K562 (cell line): Measurements from ENCODE around the gene AGAP1. TPM values are rescaled to one million over a fixed set of nuclear protein-coding genes. Genes with fewer than 3 reads are reported as not detected.

Experiments used
- ATAC-seq: fragments of 200-7000 bp; cut with Tn5 transposase; 3 replicates; pipeline ENCODE4 v1.9.1; 2020; ENCODE audit warnings: moderate library complexity
- BruUV-seq: library from RNA; stranded (reverse); fragments of 400-500 nt; replicated peaks from 2 replicates; lab custom pipeline; 2021; lab: Mats Ljungman, UMichigan
- CTCF ChIA-PET: fragments of 300-600 bp; formaldehyde crosslinking; extraction: SDS; loops from one replicate; lab custom pipeline; 2021; ENCODE audit warnings: low intra/inter-chr PET ratio; lab: Yijun Ruan, JAX
- POLR2A ChIA-PET: fragments of 300-600, 350-650 bp; sonication (Branson Sonifier 250); formaldehyde crosslinking; extraction: SDS; loops from one replicate; lab custom pipeline; 2021; ENCODE audit warnings: antibody characterized with exemption, inconsistent platforms; lab: Yijun Ruan, JAX
- DNase-seq, 4 experiments: peaks; one replicate each; pipeline versions ENCODE4 v3.0.0 to v3.0.0-alpha.2; 2011 to 2018; ENCODE audit warnings: low spot score in 3 of 4, mixed read lengths in 3 of 4; ENCODE audit errors: extremely low read depth in 1 of 4
- FAIRE-seq: peaks from 2 replicates; lab custom pipeline; 2011; peaks lifted over from hg19 to GRCh38; lab: Jason Lieb, UNC
- H2AFZ ChIP-seq: 2 replicates; pipeline ENCODE4 v1.6.0; 2011; ENCODE audit warnings: low read depth, low read length, control low read depth, inconsistent platforms
- H3K27ac ChIP-seq: fragments of 200-600 bp; 3 replicates; pipeline ENCODE4 v1.8.0; 2011; ENCODE audit warnings: low read depth, mild to moderate bottlenecking, control low read depth, inconsistent platforms, low read length, moderate library complexity, mixed read lengths; ENCODE audit errors: extremely low read depth
- H3K27me3 ChIP-seq, 2 experiments: fragments of 300-600 bp in 1 of 2; 2 replicates in 1 of 2; 3 replicates in 1 of 2; pipeline versions ENCODE4 v1.6.0 to v1.8.0; 2011; ENCODE audit warnings: inconsistent platforms in 2 of 2, low read length in 2 of 2, mild to moderate bottlenecking in 1 of 2, mixed read lengths in 1 of 2, moderate library complexity in 1 of 2; ENCODE audit not compliant: control insufficient read depth in 2 of 2, insufficient read depth in 2 of 2
- H3K36me3 ChIP-seq: fragments of 300-600 bp; 3 replicates; pipeline ENCODE4 v1.8.0; 2011; ENCODE audit warnings: mild to moderate bottlenecking, low read length, inconsistent platforms; ENCODE audit not compliant: control insufficient read depth, insufficient read depth
- H3K4me1 ChIP-seq, 2 experiments: fragments of 200-600 bp in 1 of 2; replicated peaks in 1 of 2; 2 replicates in 1 of 2; 3 replicates in 1 of 2; pipeline versions ENCODE4 v1.5.1 to v1.8.0; 2011; ENCODE audit warnings: inconsistent platforms in 2 of 2, low read length in 2 of 2, mild to moderate bottlenecking in 1 of 2, mixed read lengths in 1 of 2, moderate library complexity in 1 of 2; ENCODE audit not compliant: control insufficient read depth in 2 of 2, insufficient read depth in 2 of 2
- H3K4me2 ChIP-seq: 2 replicates; pipeline ENCODE4 v1.6.1; 2011; ENCODE audit warnings: low read length, control low read depth, inconsistent platforms, mixed read lengths; ENCODE audit not compliant: insufficient read depth
- H3K4me3 ChIP-seq: fragments of 200-600 bp; sonication (generic), shearing (Covaris generic); 2 replicates; pipeline ENCODE4 v1.5.1; 2016; ENCODE audit warnings: control low read depth, inconsistent platforms
- H3K79me2 ChIP-seq: fragments of 200-600 bp; 3 replicates; pipeline ENCODE4 v1.8.0; 2011; ENCODE audit warnings: low read length, inconsistent platforms; ENCODE audit not compliant: control insufficient read depth, insufficient read depth
- H3K9ac ChIP-seq, 2 experiments: 2 replicates each; pipeline versions ENCODE4 v1.6.0 to v1.6.1; 2011; ENCODE audit warnings: low read depth in 2 of 2, low read length in 2 of 2, control low read depth in 1 of 2, inconsistent platforms in 1 of 2, mild to moderate bottlenecking in 1 of 2, mixed read lengths in 1 of 2; ENCODE audit not compliant: insufficient read depth in 1 of 2
- H3K9me1 ChIP-seq: one replicate; pipeline ENCODE4 v1.6.0; 2011; ENCODE audit warnings: inconsistent platforms, mild to moderate bottlenecking, low read length, moderate library complexity; ENCODE audit not compliant: control insufficient read depth, insufficient read depth
- H3K9me3 ChIP-seq: replicated peaks from 2 replicates; pipeline ENCODE4 v1.5.1; 2011; ENCODE audit warnings: low read depth, low read length, inconsistent platforms; ENCODE audit not compliant: control insufficient read depth, insufficient read depth
- H4K20me1 ChIP-seq: replicated peaks from 2 replicates; pipeline ENCODE4 v1.6.1; 2011; ENCODE audit warnings: low read length, inconsistent platforms, mixed read lengths; ENCODE audit not compliant: control insufficient read depth, insufficient read depth
- CBX5 ChIP-seq: IDR thresholded peaks from 2 replicates; pipeline ENCODE4 v1.6.1; 2014; ENCODE audit warnings: low read depth, borderline replicate concordance
- LARP7 ChIP-seq: fragments of 450-650 bp; IDR thresholded peaks from 2 replicates; pipeline ENCODE4 v1.6.1; 2016
- NONO ChIP-seq, 2 experiments: fragments of 200-400 bp in 1 of 2; fragments of 450-650 bp in 1 of 2; formaldehyde crosslinking in 1 of 2; IDR thresholded peaks; 2 replicates each; pipeline ENCODE4 v1.6.1; 2017; ENCODE audit warnings: low read depth in 2 of 2, mild to moderate bottlenecking in 2 of 2, moderate library complexity in 2 of 2, low read length in 1 of 2
- PURB ChIP-seq: sonication (generic); formaldehyde crosslinking; IDR thresholded peaks from 2 replicates; pipeline ENCODE4 v1.9.0; 2021; ENCODE audit warnings: low read depth, mild to moderate bottlenecking, missing genetic modification reagents
- SIN3B ChIP-seq: fragments of 450-650 bp; IDR thresholded peaks from 2 replicates; pipeline ENCODE4 v1.6.1; 2017; ENCODE audit warnings: low read depth, mild to moderate bottlenecking, moderate library complexity
- SMAD1 ChIP-seq: fragments of 150-350 bp; IDR thresholded peaks from 2 replicates; pipeline ENCODE4 v1.6.1; 2014; ENCODE audit warnings: low read length, low read depth; ENCODE audit not compliant: partially characterized antibody
- ZNF124 ChIP-seq: sonication (generic); formaldehyde crosslinking; IDR thresholded peaks from 2 replicates; pipeline ENCODE4 v1.8.1; 2022; ENCODE audit warnings: missing genetic modification reagents
- ZSCAN29 ChIP-seq: fragments of 450-650 bp; IDR thresholded peaks from 2 replicates; pipeline ENCODE4 v1.6.1; 2017
- WGBS: fragments of 100-300 bp; shearing (Covaris generic); methylation state at CpG from one replicate; pipeline ENCODE4 v1.1.6; 2016; ENCODE audit warnings: low coverage, mixed read lengths; ENCODE audit not compliant: insufficient coverage; ENCODE audit errors: missing lambda C conversion rate; 5-methylcytosine and 5-hydroxymethylcytosine counted together
- in situ Hi-C: fragments of 300-500 bp; cut with MboI; formaldehyde crosslinking; loops from 4 replicates; pipeline ENCODE4 v1.15.0; 2018; ENCODE audit warnings: inconsistent platforms, mixed read lengths
- intact Hi-C: fragments of 100-400 bp; cut with micrococcal nuclease; formaldehyde crosslinking; loops from 2 replicates; pipeline ENCODE4 v1.14.2; 2022
- polyA plus RNA-seq, 8 experiments: library from polyadenylated mRNA; depleted of rRNA in 4 of 8; stranded (reverse) in 5 of 8; unstranded in 3 of 8; fragments of >200 nt; fragmentation: Nextera tagmentation in 2 of 8; fragmentation: Illumina TruSeq in 1 of 8; extraction: Ambion mirVana in 2 of 8; extraction: Trizol in 1 of 8; gene quantifications; 2 replicates each; pipeline versions ENCODE4 v1.2.1 to v1.2.3, GENCODE V29; 2011 to 2014; ENCODE audit warnings: inconsistent platforms in 1 of 8, missing spikeins in 1 of 8
- total RNA-seq, 7 experiments: library from RNA; depleted of rRNA in 6 of 7; stranded (reverse); fragments of >200 nt in 6 of 7; fragmentation: Illumina TruSeq in 2 of 7; extraction: Trizol in 2 of 7; gene quantifications; 2 replicates each; pipeline versions ENCODE4 v1.2.1 to v1.2.3, GENCODE V29; 2011 to 2021; ENCODE audit warnings: low replicate concordance in 1 of 7

AGAP1 gene
- total and polyA plus RNA-seq, 9 of the 15 experiments (the other 6 are each of a cell fraction or from before 2014, with no cell fraction given): 1.3 to 24.0 (median 10.6) TPM

GRCh38 chr2:235587202-235587601, 93.4 kb downstream of the AGAP1 start:
- Histone ChIP-seq H3K27ac (no peak overlapping the region), H3K36me3 (no peaks in the 10 kb centered on the region), H3K27me3 (no peaks in the 10 kb centered on the region), H3K4me2 (no peak overlapping the region), H4K20me1 (peaks cover 24% of the 10 kb centered on the region), H3K9me1 (no peaks in the 10 kb centered on the region), H3K4me1 (peaks cover 0 to 4% of the 10 kb centered on the region in 2 experiments; a peak in 1 of 5 replicates), H3K79me2 (peaks cover 35% of the 10 kb centered on the region), H2AFZ (no peak overlapping the region), H3K4me3 (no peak overlapping the region), H3K9me3 (no peaks in the 10 kb centered on the region), H3K9ac (no peak overlapping the region)
- ATAC-seq: no peak
- CTCF ChIA-PET: no interaction called here
- POLR2A ChIA-PET: no interaction called here
- no TSS peak for BruUV-seq
- FAIRE-seq: no peak
- DNase-seq: no peak
- in situ Hi-C loops (loop anchor here (10.0 kb wide), 2 partner anchors 152 to 452 kb away; no protein-coding TSS in a partner anchor), intact Hi-C loops (no loop called here)
- no peak for TF ChIP-seq NONO (IDR thresholded peaks at IDR 0.05; ENCODE audit: low read depth in 2 of 2, low read length in 1 of 2)
- TF ChIP-seq PURB (CRISPR knock-in tag): no peak
- 87% methylated on average over 6 of the region's 9 CpGs for WGBS

DNA sequence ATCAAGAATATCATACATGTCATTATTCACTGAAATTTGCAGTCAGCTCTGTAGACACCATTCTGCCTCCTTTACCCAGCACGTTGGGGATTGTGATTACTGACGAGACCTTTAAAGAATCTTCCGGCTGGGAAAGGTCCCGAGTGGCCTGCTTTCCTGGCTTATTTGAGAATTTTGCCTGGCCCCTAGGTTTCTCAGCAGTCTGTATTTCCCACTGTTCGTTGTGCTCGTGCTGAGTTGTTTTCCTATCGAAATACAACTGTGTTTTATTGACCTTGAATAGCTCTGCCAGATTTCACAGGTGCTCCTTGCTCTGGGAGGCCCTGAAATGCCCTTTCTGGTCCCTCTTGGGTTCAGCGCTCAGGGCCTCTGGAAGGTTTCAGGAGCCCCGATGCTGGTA, 94.9 kb downstream of the AGAP1 start:
- ChIA-PET POLR2A (interaction anchor here (0.6 kb wide), 1 partner anchor 31 kb away, joined by 3 read pairs; no protein-coding TSS in a partner anchor), CTCF (no interaction called here)
- H3K4me1 ChIP-seq: peaks cover 0 to 4% of the 10 kb centered on the region in 2 experiments; a peak in 2 of 5 replicates
- intact Hi-C loops (no loop called here), in situ Hi-C loops (loop anchor here (10.0 kb wide), 2 partner anchors 154 to 454 kb away; no protein-coding TSS in a partner anchor)
- FAIRE-seq (no peak), ATAC-seq (no peak), DNase-seq (no peak)
- H3K9me3 ChIP-seq: no peaks in the 10 kb centered on the region
- peaks cover 18% of the 10 kb centered on the region for H4K20me1 ChIP-seq
- WGBS: 68% methylated on average over 9 of the region's 9 CpGs
- H3K9ac ChIP-seq: no peak overlapping the region
- H3K36me3 ChIP-seq: no peaks in the 10 kb centered on the region
- no peak overlapping the region for H2AFZ ChIP-seq
- no peaks in the 10 kb centered on the region for H3K27me3 ChIP-seq
- no peak overlapping the region for H3K27ac ChIP-seq
- no peak overlapping the region for H3K4me3 ChIP-seq
- H3K9me1 ChIP-seq: no peaks in the 10 kb centered on the region
- H3K79me2 ChIP-seq: peaks cover 28% of the 10 kb centered on the region
- no TSS peak for BruUV-seq
- H3K4me2 ChIP-seq: no peak overlapping the region
- TF ChIP-seq ZSCAN29: no peak
- TF ChIP-seq SIN3B: no peak
- no peak for TF ChIP-seq SMAD1
- TF ChIP-seq LARP7: no peak
- TF ChIP-seq CBX5: no peak
- no peak for TF ChIP-seq ZNF124 (CRISPR knock-in tag)
